Heart right ventricle (tissue), 16 donors: ENCODE data around the gene RTN4IP1. TPM values are rescaled to one million over a fixed set of nuclear protein-coding genes. Genes with fewer than 3 reads are reported as not detected.

Experiments used
- ATAC-seq, 8 donors: fragments of 200-7000 bp; cut with Tn5 transposase; one replicate each; pipeline ENCODE4 v1.9.1; 2020; ENCODE audit warnings: mild to moderate bottlenecking in 8 of 8, moderate library complexity in 8 of 8, moderate number of reproducible peaks in 1 of 8
- DNase-seq, 2 donors: peaks; one replicate each; pipeline ENCODE4 v3.0.0-alpha.2; 2020
- H3K27ac ChIP-seq, 10 donors: fragments of 200-600 bp; sonication (generic) in 2 of 10; one replicate each; pipeline versions ENCODE4 v1.5.0 to v1.8.0; 2020 to 2022; ENCODE audit warnings: mild to moderate bottlenecking in 3 of 10
- H3K27me3 ChIP-seq, 7 donors: fragments of 200-600 bp; one replicate each; pipeline ENCODE4 v1.8.0; 2021 to 2022; ENCODE audit warnings: mild to moderate bottlenecking in 2 of 7
- H3K36me3 ChIP-seq, 9 donors: fragments of 200-600 bp; sonication (generic) in 1 of 9; one replicate each; pipeline versions ENCODE4 v1.5.0 to v1.8.0; 2020 to 2022; ENCODE audit warnings: mild to moderate bottlenecking in 2 of 9
- H3K4me1 ChIP-seq, 9 donors: fragments of 200-600 bp; sonication (generic) in 1 of 9; one replicate each; pipeline versions ENCODE4 v1.5.0 to v1.8.0; 2020 to 2022; ENCODE audit warnings: mild to moderate bottlenecking in 4 of 9
- H3K4me3 ChIP-seq, 10 donors: fragments of 200-600 bp; sonication (generic) in 2 of 10; one replicate each; pipeline versions ENCODE4 v1.5.0 to v1.8.0; 2020 to 2022; ENCODE audit warnings: mild to moderate bottlenecking in 7 of 10, moderate library complexity in 2 of 10
- H3K9me3 ChIP-seq, 11 donors: fragments of 200-600 bp in 10 of 11; sonication (generic) in 2 of 11; one replicate each; pipeline versions ENCODE4 v1.5.0 to v1.8.0; 2013 to 2022; ENCODE audit warnings: mild to moderate bottlenecking in 2 of 11, control low read depth in 1 of 11, moderate library complexity in 1 of 11
- CTCF ChIP-seq, 9 donors: fragments of 200-600 bp; sonication (generic) in 2 of 9; IDR thresholded peaks; one replicate each; pipeline versions ENCODE4 v1.5.0 to v1.8.0; 2021 to 2022; ENCODE audit warnings: antibody characterized with exemption in 9 of 9, mild to moderate bottlenecking in 5 of 9, moderate library complexity in 1 of 9
- WGBS, 2 donors: extraction: QIAGEN DNeasy Blood & Tissue Kit; methylation state at CpG; one replicate each; pipeline ENCODE4 v1.1.7; 2013; ENCODE audit warnings: inconsistent platforms in 1 of 2; 5-methylcytosine and 5-hydroxymethylcytosine counted together
- intact Hi-C, 10 donors: fragments of 100-400 bp; cut with DNase I; formaldehyde crosslinking; loops; one replicate each; pipeline versions ENCODE4 v1.11.1 to v1.14.2; 2022
- polyA plus RNA-seq, 2 donors: library from polyadenylated mRNA; stranded (reverse); fragments of 200-250 nt; gene quantifications; one replicate each; pipeline ENCODE4 v1.2.3, GENCODE V29; 2013
- total RNA-seq, 10 donors: library from RNA; stranded (reverse); fragmentation: NEBNext Ultra II Directional in 3 of 10; extraction: Animal tissue kit (Norgen Biotek cat#: 25700) in 3 of 10; gene quantifications; one replicate each; pipeline versions ENCODE4 v1.2.1 to v1.2.4, GENCODE V29; 2021 to 2023
- donor health status: Arrhythmogenic right ventricular cardiomyopathy.
- donor health status: ischemic (EF 13 %, LVEDD 7.1; RV severe dilation, severe dysfunction).
- donor health status: healthy with polysubstance abuse.
- donor health status: DM: no; HTN: yes; CAD: no.
- donor health status: DM: no; HTN: no; CAD: no.
- donor health status: ischemic (EF 25% LVEDD 6.9; RV normal size, moderate dysfunction).
- donor health status: ischemic (EF 25% LVEDD 5.7; RV mildly dilated, moderate dysfunction).
- donor health status: healthy.
- donor health status: DM: yes; HTN: yes; CAD: no.
- donor health status: Ischemic cardiomyopathy.
- donor health status: ischemic (EF 35%, LVEDD 5.7; RV mildly dilated, moderate dysfunction).
- donor health status: nonischemic (EF 11% LVEDD 7.7; RV severe dilation, severe dysfunction).
- donor health status: DM: yes; HTN: yes; CAD: no.
- donor health status: PGD.
- donor health status: ischemic (EF 29% LVEDD 5.4; RV normal size, mild dysfunction).
- donor health status: nonischemic (EF 23%, LVEDD 6.1; RV moderate dilation, normal function).

Gene RTN4IP1
- total and polyA plus RNA-seq, 12 donors: 8.8 to 23.3 (median 15.5) TPM

GRCh38 chr6:106622412-106622811 lies 6.9 kb downstream of the RTN4IP1 start:
- no peak for ATAC-seq
- H3K4me1 ChIP-seq: no peaks in the 10 kb centered on the region
- TF ChIP-seq CTCF (IDR thresholded peaks at IDR 0.05): no peak
- no peak overlapping the region for H3K4me3 ChIP-seq
- peaks cover 0 to 51% (median 0%) of the 10 kb centered on the region in 9 donors for H3K36me3 ChIP-seq
- H3K27ac ChIP-seq: no peak overlapping the region
- no peaks in the 10 kb centered on the region for H3K9me3 ChIP-seq
- no peak for DNase-seq
- H3K27me3 ChIP-seq: no peaks in the 10 kb centered on the region
- intact Hi-C loops: no loop called here
- 96 to 97% methylated on average over 8 of the region's 8 CpGs for WGBS, 2 donors

GRCh38 chr6:106620931-106621672 lies 8.2 kb downstream of the RTN4IP1 start:
- H3K9me3 ChIP-seq: no peaks in the 10 kb centered on the region
- no peak for ATAC-seq
- no peak overlapping the region for H3K4me3 ChIP-seq
- TF ChIP-seq CTCF (IDR thresholded peaks at IDR 0.05): no peak
- WGBS, 2 donors: 77 to 78% methylated on average over 3 of the region's 3 CpGs
- H3K36me3 ChIP-seq: peaks cover 0 to 64% (median 0%) of the 10 kb centered on the region in 9 donors
- no peaks in the 10 kb centered on the region for H3K4me1 ChIP-seq
- no peak for DNase-seq
- intact Hi-C loops: no loop called here
- H3K27me3 ChIP-seq: no peaks in the 10 kb centered on the region
- H3K27ac ChIP-seq: no peak overlapping the region

- ATAC-seq (no peak), DNase-seq (no peak)
- Histone ChIP-seq H3K9me3 (no peaks in the 10 kb centered on the region), H3K36me3 (peaks cover 0 to 79% (median 0%) of the 10 kb centered on the region in 9 donors), H3K27me3 (no peaks in the 10 kb centered on the region), H3K4me3 (no peak overlapping the region), H3K4me1 (no peaks in the 10 kb centered on the region), H3K27ac (no peak overlapping the region)
- intact Hi-C loops: loop anchor here in 1 of 10 donors (10.0 kb wide), 1 partner anchor 356 kb away; the partner anchor contains the start of gene CD24
- WGBS, 2 donors: 81 to 96% methylated on average over 1 of the region's 1 CpG
- TF ChIP-seq CTCF (IDR thresholded peaks at IDR 0.05): no peak
Measured at GRCh38 chr6:106619223-106619622, 10.1 kb downstream of the RTN4IP1 start.

GRCh38 chr6:106618324-106618723 lies 11.0 kb downstream of the RTN4IP1 start:
- H3K27ac ChIP-seq: no peak overlapping the region
- H3K9me3 ChIP-seq: no peaks in the 10 kb centered on the region
- intact Hi-C loops: loop anchor here in 1 of 10 donors (10.0 kb wide), 1 partner anchor 356 kb away; the partner anchor contains the start of gene CD24
- H3K4me1 ChIP-seq: no peaks in the 10 kb centered on the region
- H3K36me3 ChIP-seq: peaks cover 0 to 88% (median 0%) of the 10 kb centered on the region in 9 donors
- TF ChIP-seq CTCF (IDR thresholded peaks at IDR 0.05): no peak
- no peaks in the 10 kb centered on the region for H3K27me3 ChIP-seq
- DNase-seq (no peak), ATAC-seq (no peak)
- no peak overlapping the region for H3K4me3 ChIP-seq
- WGBS, 2 donors: 64 to 87% methylated on average over 3 of the region's 3 CpGs
